Astrocyte (in vitro differentiated cells and primary cell): ENCODE data around the gene OR10G8. TPM values are rescaled to one million over a fixed set of nuclear protein-coding genes. Genes with fewer than 3 reads are reported as not detected.

Experiments used
- total RNA-seq: library from RNA; stranded (reverse); gene quantifications from 2 replicates; pipeline ENCODE4 v1.2.1, GENCODE V29; 2021

Gene OR10G8
- total RNA-seq, 1 donor from 2014 or later = not detected

Other genes starting within 250 kb of the OR10G8 start
- not detected in 2 replicates for gene OR6M1, start 220.4 kb upstream of the OR10G8 start, total RNA-seq
- gene TMEM225, start 141.1 kb upstream of the OR10G8 start, total RNA-seq = not detected in 2 replicates
- gene OR8D4, start 124.6 kb upstream of the OR10G8 start, total RNA-seq = not detected in 2 replicates
- not detected in 2 replicates for gene OR4D5, start 87.2 kb upstream of the OR10G8 start, total RNA-seq
- gene OR6T1, start 83.0 kb upstream of the OR10G8 start, total RNA-seq = not detected in 2 replicates
- gene OR10S1, start 49.0 kb upstream of the OR10G8 start, total RNA-seq = not detected in 2 replicates
- not detected in 2 replicates for gene OR10G6, start 31.6 kb upstream of the OR10G8 start, total RNA-seq
- not detected in 2 replicates for gene OR10G4, start 13.8 kb upstream of the OR10G8 start, total RNA-seq
- gene OR10G9, start 3.8 kb upstream of the OR10G8 start, total RNA-seq = not detected in 2 replicates
- not detected in 2 replicates for gene OR10G7, start 14.5 kb downstream of the OR10G8 start, total RNA-seq
- gene VWA5A, start 88.7 kb downstream of the OR10G8 start, total RNA-seq = 8.6 and 8.7 TPM in 2 replicates
- gene OR10D3, start 156.5 kb downstream of the OR10G8 start, total RNA-seq = not detected in 2 replicates
- not detected in 2 replicates for gene OR8G1, start 214.3 kb downstream of the OR10G8 start, total RNA-seq
- gene OR8G5, start 229.6 kb downstream of the OR10G8 start, total RNA-seq = not detected in 2 replicates